Testis (tissue), 3 donors: Measurements from ENCODE around the gene MEF2B. TPM values are rescaled to one million over a fixed set of nuclear protein-coding genes. Genes with fewer than 3 reads are reported as not detected.

Source experiments
- DNase-seq: peaks from one replicate; pipeline ENCODE4 v3.0.0-alpha.2; 2019
- H3K27ac ChIP-seq, 2 donors: fragments of 200-600 bp; sonication (generic); one replicate each; pipeline ENCODE4 v1.5.1; 2019
- H3K27me3 ChIP-seq: fragments of 200-600 bp; sonication (generic); one replicate; pipeline ENCODE4 v1.5.1; 2019
- H3K36me3 ChIP-seq: fragments of 200-600 bp; sonication (generic); one replicate; pipeline ENCODE4 v1.5.1; 2017; ENCODE audit warnings: low read depth; ENCODE audit errors: missing control alignments
- H3K4me1 ChIP-seq: fragments of 200-600 bp; sonication (generic); one replicate; pipeline ENCODE4 v1.5.1; 2019
- H3K4me3 ChIP-seq, 2 donors: fragments of 200-600 bp; sonication (generic); one replicate each; pipeline ENCODE4 v1.5.1; 2017 to 2019
- H3K9me3 ChIP-seq: fragments of 200-600 bp; sonication (generic); one replicate; pipeline ENCODE4 v1.5.1; 2017
- POLR2A ChIP-seq: fragments of 450-650 bp; IDR thresholded peaks from one replicate; pipeline ENCODE4 v1.6.1; 2017; ENCODE audit warnings: antibody characterized with exemption, mild to moderate bottlenecking, moderate library complexity
- WGBS, 2 donors: methylation state at CpG; one replicate each; pipeline ENCODE4 v1.1.5; 2018; 5-methylcytosine and 5-hydroxymethylcytosine counted together
- intact Hi-C: fragments of 100-400 bp; cut with DNase I; formaldehyde crosslinking; loops from one replicate; pipeline ENCODE4 v1.15.1; 2023; ENCODE audit warnings: low total_unique reads
- polyA plus RNA-seq: library from polyadenylated mRNA; stranded (reverse); fragments of 350-450 nt; fragmentation: Illumina TruSeq; extraction: RNeasy Lipid Tissue Mini Kit (QIAGEN cat#74804); gene quantifications from one replicate; pipeline ENCODE4 v1.2.3, GENCODE V29; 2014; ENCODE audit warnings: low read depth, low replicate concordance; ENCODE audit not compliant: insufficient read depth
- total RNA-seq, 2 donors: library from RNA; depleted of rRNA; stranded (reverse); fragments of >200 nt; gene quantifications; one replicate each; pipeline ENCODE4 v1.2.3, GENCODE V29; 2016
- TF ChIP-seq, protein P1 (sequence below), 3 experiments: fragments of 450-650 bp in 2 of 3; fragments of 200-600 bp in 1 of 3; sonication (generic) in 1 of 3; IDR thresholded peaks; one replicate each; pipeline ENCODE4 v1.5.1; 2016 to 2019; ENCODE audit warnings: antibody characterized with exemption in 3 of 3, mild to moderate bottlenecking in 2 of 3, moderate library complexity in 1 of 3

Gene MEF2B
- total and polyA plus RNA-seq, 3 donors from 2014 or later, result 3.0 to 5.7 (median 3.1) TPM

GRCh38 chr19:19111967-19112580 is 58.0 kb downstream of the MEF2B start:
- no peaks in the 10 kb centered on the region for H3K36me3 ChIP-seq
- no peaks in the 10 kb centered on the region for H3K9me3 ChIP-seq
- H3K4me1 ChIP-seq, result peaks cover 9% of the 10 kb centered on the region
- H3K4me3 ChIP-seq, result no peak overlapping the region
- no peaks in the 10 kb centered on the region for H3K27me3 ChIP-seq
- no peak for DNase-seq
- no peak overlapping the region for H3K27ac ChIP-seq
- 90 to 91% methylated on average over 9 of the region's 9 CpGs for WGBS, 2 donors
- TF ChIP-seq, protein P1, sequence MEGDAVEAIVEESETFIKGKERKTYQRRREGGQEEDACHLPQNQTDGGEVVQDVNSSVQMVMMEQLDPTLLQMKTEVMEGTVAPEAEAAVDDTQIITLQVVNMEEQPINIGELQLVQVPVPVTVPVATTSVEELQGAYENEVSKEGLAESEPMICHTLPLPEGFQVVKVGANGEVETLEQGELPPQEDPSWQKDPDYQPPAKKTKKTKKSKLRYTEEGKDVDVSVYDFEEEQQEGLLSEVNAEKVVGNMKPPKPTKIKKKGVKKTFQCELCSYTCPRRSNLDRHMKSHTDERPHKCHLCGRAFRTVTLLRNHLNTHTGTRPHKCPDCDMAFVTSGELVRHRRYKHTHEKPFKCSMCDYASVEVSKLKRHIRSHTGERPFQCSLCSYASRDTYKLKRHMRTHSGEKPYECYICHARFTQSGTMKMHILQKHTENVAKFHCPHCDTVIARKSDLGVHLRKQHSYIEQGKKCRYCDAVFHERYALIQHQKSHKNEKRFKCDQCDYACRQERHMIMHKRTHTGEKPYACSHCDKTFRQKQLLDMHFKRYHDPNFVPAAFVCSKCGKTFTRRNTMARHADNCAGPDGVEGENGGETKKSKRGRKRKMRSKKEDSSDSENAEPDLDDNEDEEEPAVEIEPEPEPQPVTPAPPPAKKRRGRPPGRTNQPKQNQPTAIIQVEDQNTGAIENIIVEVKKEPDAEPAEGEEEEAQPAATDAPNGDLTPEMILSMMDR (IDR thresholded peaks at IDR 0.05), result no peak
- no peak for TF ChIP-seq POLR2A
- intact Hi-C loops, result no loop called here

DNA sequence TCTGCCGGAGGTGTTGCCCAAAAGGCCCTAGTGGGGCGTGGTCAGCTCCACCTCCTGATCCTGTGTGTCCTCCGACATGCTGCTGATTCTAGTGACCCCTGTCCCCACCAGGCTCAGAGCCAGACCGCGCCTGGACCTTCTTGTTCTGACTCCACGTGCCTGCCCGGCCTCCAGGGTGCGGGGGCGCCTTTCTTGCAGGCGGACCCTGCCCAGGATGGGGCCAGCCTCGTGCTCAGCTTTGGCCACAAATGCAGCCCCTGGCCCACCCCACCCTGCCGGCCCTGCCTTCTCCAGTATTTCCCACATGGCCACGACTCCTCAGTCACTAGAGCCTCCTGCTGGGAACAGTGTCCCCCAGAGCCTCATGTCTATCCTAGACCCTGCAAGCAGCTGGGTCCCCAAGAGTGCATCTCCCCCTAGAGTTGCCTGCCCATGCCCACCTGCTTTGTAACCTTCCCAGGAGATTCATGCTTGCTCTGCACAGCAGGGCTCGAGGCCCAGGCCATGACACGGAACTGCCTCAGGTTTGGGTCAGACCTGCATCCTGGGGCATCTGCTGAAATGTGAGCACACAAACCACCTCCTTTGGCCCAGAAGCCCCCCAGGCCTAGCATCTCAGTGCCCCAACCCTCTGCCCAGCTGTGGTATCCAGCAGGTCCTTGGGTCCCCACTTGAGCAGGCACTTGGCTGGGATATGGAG is 58.8 kb downstream of the MEF2B start:
- Histone ChIP-seq H3K9me3 (no peaks in the 10 kb centered on the region), H3K4me1 (peaks cover 9% of the 10 kb centered on the region), H3K27ac (no peak overlapping the region), H3K36me3 (no peaks in the 10 kb centered on the region), H3K27me3 (no peaks in the 10 kb centered on the region), H3K4me3 (no peak overlapping the region)
- WGBS, 2 donors, result 60 to 73% methylated on average over 3 to 15 of the region's 15 CpGs
- DNase-seq, result no peak
- TF ChIP-seq POLR2A, result no peak
- TF ChIP-seq, protein P1 (IDR thresholded peaks at IDR 0.05), result no peak
- intact Hi-C loops, result no loop called here

GRCh38 chr19:19110410-19111135 is 59.5 kb downstream of the MEF2B start:
- H3K4me3 ChIP-seq, result peak overlapping the region in 1 of 2 donors; percentile 40
- no peak for DNase-seq
- WGBS, 2 donors, result 48 to 51% methylated on average over 13 to 66 of the region's 66 CpGs
- no peaks in the 10 kb centered on the region for H3K9me3 ChIP-seq
- intact Hi-C loops, result no loop called here
- no peaks in the 10 kb centered on the region for H3K27me3 ChIP-seq
- TF ChIP-seq, protein P1 (IDR thresholded peaks at IDR 0.05), result no peak
- no peak for TF ChIP-seq POLR2A
- peaks cover 9% of the 10 kb centered on the region for H3K4me1 ChIP-seq
- H3K36me3 ChIP-seq, result no peaks in the 10 kb centered on the region
- H3K27ac ChIP-seq, result no peak overlapping the region

DNA sequence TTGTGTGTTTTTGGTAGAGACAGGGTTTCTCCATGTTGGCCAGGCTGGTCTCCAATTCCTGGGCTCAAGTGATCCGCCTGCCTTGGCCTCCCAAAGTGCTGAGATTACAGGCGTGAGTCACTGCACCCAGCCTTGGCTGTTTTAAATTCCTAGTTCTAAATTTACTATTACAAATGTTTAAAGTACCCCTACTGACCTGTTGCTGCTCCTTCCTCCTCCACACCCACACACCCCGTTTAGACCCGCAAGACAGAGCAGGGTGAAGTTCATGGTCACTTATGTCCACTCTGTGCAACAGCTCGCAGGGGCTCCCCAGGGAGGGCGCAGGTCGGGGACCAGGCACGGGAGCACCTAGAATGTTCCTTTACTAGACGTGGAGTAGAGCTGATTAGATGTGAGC is 60.5 kb downstream of the MEF2B start:
- WGBS, 2 donors, result 35 to 55% methylated on average over 9 of the region's 9 CpGs
- peaks cover 9% of the 10 kb centered on the region for H3K4me1 ChIP-seq
- no peaks in the 10 kb centered on the region for H3K36me3 ChIP-seq
- intact Hi-C loops, result no loop called here
- no peak for DNase-seq
- peak overlapping the region in 1 of 2 donors; percentile 36 for H3K27ac ChIP-seq
- H3K27me3 ChIP-seq, result no peaks in the 10 kb centered on the region
- no peak overlapping the region for H3K4me3 ChIP-seq
- TF ChIP-seq, protein P1 (IDR thresholded peaks at IDR 0.05), result no peak
- TF ChIP-seq POLR2A, result no peak
- no peaks in the 10 kb centered on the region for H3K9me3 ChIP-seq
